Sigmoid colon (tissue), 7 donors: ENCODE measurements around the gene ZBTB7C. TPM values are rescaled to one million over a fixed set of nuclear protein-coding genes. Genes with fewer than 3 reads are reported as not detected.

Experiments
- DNase-seq: peaks from one replicate; pipeline ENCODE4 v3.0.0-alpha.2; 2019
- H3K27ac ChIP-seq, 4 donors: fragments of 200-600 bp; sonication (generic); one replicate each; pipeline ENCODE4 v1.5.1; 2016 to 2019; ENCODE audit warnings: mild to moderate bottlenecking in 1 of 4
- H3K27me3 ChIP-seq, 3 donors: fragments of 200-600 bp; sonication (generic); one replicate each; pipeline ENCODE4 v1.5.1; 2019; ENCODE audit warnings: mild to moderate bottlenecking in 1 of 3
- H3K36me3 ChIP-seq, 4 donors: fragments of 200-600 bp; sonication (generic); one replicate each; pipeline ENCODE4 v1.5.1; 2016 to 2019
- H3K4me1 ChIP-seq, 4 donors: fragments of 200-600 bp; sonication (generic); one replicate each; pipeline ENCODE4 v1.5.1; 2017 to 2019
- H3K4me3 ChIP-seq, 4 donors: fragments of 200-600 bp; sonication (generic); one replicate each; pipeline ENCODE4 v1.5.1; 2017 to 2019; ENCODE audit warnings: mild to moderate bottlenecking in 2 of 4, moderate library complexity in 1 of 4
- H3K9me3 ChIP-seq, 4 donors: fragments of 200-600 bp in 3 of 4; sonication (generic) in 3 of 4; one replicate each; pipeline versions ENCODE4 v1.5.1 to v1.6.1; 2013 to 2019
- CTCF ChIP-seq, 4 experiments: fragments of 450-650 bp in 3 of 4; fragments of 200-600 bp in 1 of 4; IDR thresholded peaks; one replicate each; pipeline ENCODE4 v1.5.1; 2016 to 2019; ENCODE audit warnings: antibody characterized with exemption in 4 of 4, mild to moderate bottlenecking in 3 of 4, moderate library complexity in 2 of 4
- EP300 ChIP-seq, 4 donors: sonication (generic); formaldehyde crosslinking; IDR thresholded peaks; one replicate each; pipeline ENCODE4 v1.6.1; 2017; ENCODE audit warnings: antibody characterized with exemption in 4 of 4
- POLR2A ChIP-seq, 2 donors: fragments of 450-650 bp; IDR thresholded peaks; one replicate each; pipeline ENCODE4 v1.6.1; 2016; ENCODE audit warnings: antibody characterized with exemption in 2 of 2, mild to moderate bottlenecking in 2 of 2, moderate library complexity in 2 of 2
- POLR2AphosphoS5 ChIP-seq, 4 donors: sonication (generic); formaldehyde crosslinking; IDR thresholded peaks; one replicate each; pipeline ENCODE4 v1.6.1; 2017; ENCODE audit warnings: antibody characterized with exemption in 4 of 4
- WGBS, 2 donors: extraction: QIAGEN DNeasy Blood & Tissue Kit; methylation state at CpG; one replicate each; pipeline ENCODE4 v1.1.7; 2013; 5-methylcytosine and 5-hydroxymethylcytosine counted together
- intact Hi-C: fragments of 100-400 bp; cut with DNase I; formaldehyde crosslinking; loops from one replicate; pipeline ENCODE4 v1.15.1; 2023
- polyA plus RNA-seq, 3 donors: library from polyadenylated mRNA; stranded (reverse); fragments of 200-250 nt; gene quantifications; one replicate each; pipeline ENCODE4 v1.2.3, GENCODE V29; 2013
- total RNA-seq, 4 donors: library from RNA; depleted of rRNA; stranded (reverse); fragments of >200 nt; gene quantifications; one replicate each; pipeline ENCODE4 v1.1.0, GENCODE V29; 2016
- donor health status: healthy with polysubstance abuse.
- donor health status: Bipolar disorder and iron deficiency.
- donor health status: healthy.

ZBTB7C gene
- total and polyA plus RNA-seq, 7 donors: 0.41 to 18.6 (median 1.7) TPM

- Histone ChIP-seq H3K4me3 (no peak overlapping the region), H3K4me1 (no peaks in the 10 kb centered on the region), H3K27me3 (no peaks in the 10 kb centered on the region), H3K27ac (no peak overlapping the region), H3K36me3 (no peaks in the 10 kb centered on the region), H3K9me3 (no peaks in the 10 kb centered on the region)
- intact Hi-C loops: no loop called here
- 78 to 86% methylated on average over 13 of the region's 13 CpGs for WGBS, 2 donors
- no peak for TF ChIP-seq POLR2AphosphoS5 (IDR thresholded peaks at IDR 0.05)
- TF ChIP-seq CTCF (IDR thresholded peaks at IDR 0.05): no peak
- TF ChIP-seq EP300 (IDR thresholded peaks at IDR 0.05): no peak
- no peak for TF ChIP-seq POLR2A (IDR thresholded peaks at IDR 0.05)
- DNase-seq: no peak
Measured at GRCh38 chr18:48084041-48084757, 325.0 kb downstream of the ZBTB7C start.

GRCh38 chr18:48080546-48080945, 328.6 kb downstream of the ZBTB7C start:
- H3K9me3 ChIP-seq: no peaks in the 10 kb centered on the region
- intact Hi-C loops: no loop called here
- H3K27me3 ChIP-seq: no peaks in the 10 kb centered on the region
- no peaks in the 10 kb centered on the region for H3K4me1 ChIP-seq
- H3K36me3 ChIP-seq: no peaks in the 10 kb centered on the region
- TF ChIP-seq CTCF (IDR thresholded peaks at IDR 0.05): no peak
- TF ChIP-seq POLR2A (IDR thresholded peaks at IDR 0.05): no peak
- TF ChIP-seq EP300 (IDR thresholded peaks at IDR 0.05): no peak
- no peak for TF ChIP-seq POLR2AphosphoS5 (IDR thresholded peaks at IDR 0.05)
- 69 to 83% methylated on average over 4 of the region's 4 CpGs for whole genome bisulfite sequencing, 2 donors
- no peak overlapping the region for H3K27ac ChIP-seq
- no peak overlapping the region for H3K4me3 ChIP-seq
- no peak for DNase-seq

GRCh38 chr18:48079885-48080284, 329.3 kb downstream of the ZBTB7C start:
- H3K36me3 ChIP-seq: no peaks in the 10 kb centered on the region
- intact Hi-C loops: no loop called here
- TF ChIP-seq POLR2A (IDR thresholded peaks at IDR 0.05) (no peak), POLR2AphosphoS5 (IDR thresholded peaks at IDR 0.05) (no peak), EP300 (IDR thresholded peaks at IDR 0.05) (no peak), CTCF (IDR thresholded peaks at IDR 0.05) (no peak)
- no peak overlapping the region for H3K27ac ChIP-seq
- no peaks in the 10 kb centered on the region for H3K27me3 ChIP-seq
- H3K4me3 ChIP-seq: no peak overlapping the region
- WGBS, 2 donors: 91 to 93% methylated on average over 5 of the region's 5 CpGs
- H3K4me1 ChIP-seq: no peaks in the 10 kb centered on the region
- no peak for DNase-seq
- H3K9me3 ChIP-seq: no peaks in the 10 kb centered on the region

GRCh38 chr18:48078448-48078847, 330.7 kb downstream of the ZBTB7C start:
- 94 to 96% methylated on average over 4 of the region's 4 CpGs for WGBS, 2 donors

More at GRCh38 chr18:48078448-48078847, 330.7 kb downstream of the ZBTB7C start:
- Histone ChIP-seq H3K27ac (no peak overlapping the region), H3K36me3 (no peaks in the 10 kb centered on the region), H3K9me3 (no peaks in the 10 kb centered on the region), H3K27me3 (no peaks in the 10 kb centered on the region), H3K4me3 (no peak overlapping the region), H3K4me1 (no peaks in the 10 kb centered on the region)
- intact Hi-C loops: no loop called here
- no peak for DNase-seq
- TF ChIP-seq POLR2AphosphoS5 (IDR thresholded peaks at IDR 0.05) (no peak), EP300 (IDR thresholded peaks at IDR 0.05) (no peak), CTCF (IDR thresholded peaks at IDR 0.05) (no peak), POLR2A (IDR thresholded peaks at IDR 0.05) (no peak)
